Measurements from ENCODE around the gene SCAMP5.

DNA sequence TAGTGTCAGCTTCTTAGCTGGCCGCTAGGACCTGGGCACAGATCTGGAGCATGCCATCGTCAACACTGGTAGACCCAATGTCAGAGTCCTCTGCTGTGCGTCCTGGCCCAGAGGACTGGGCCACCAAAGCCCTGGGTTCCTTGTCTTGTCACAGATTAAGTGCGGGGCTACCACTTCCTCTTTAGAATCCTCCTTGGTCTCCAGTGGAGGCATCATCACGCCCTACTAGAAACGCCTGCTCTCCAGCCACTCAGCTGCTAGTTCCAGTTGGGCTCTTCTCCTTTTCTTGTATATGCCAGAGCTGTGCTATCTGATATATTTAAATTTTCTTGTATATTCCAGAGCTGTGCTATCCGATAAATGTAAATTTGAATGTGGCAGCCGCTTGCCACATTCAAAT is 39.3 kb downstream of the SCAMP5 start:
- TF ChIP-seq CTCF (conservative IDR thresholded peaks at IDR 0.05) (no peak), ZFX (IDR thresholded peaks at IDR 0.05) (no peak)

Data from C4-2B (cell line).